Mammary epithelial cell (primary cell): ENCODE data around the gene HIVEP2.

Experiments
- CTCF ChIP-seq, 2 donors: IDR thresholded peaks in 1 of 2; conservative IDR thresholded peaks in 1 of 2; 2 replicates each; pipeline ENCODE4 v1.5.1; 2011 to 2012; ENCODE audit warnings: inconsistent platforms in 2 of 2, low read length in 2 of 2, mild to moderate bottlenecking in 2 of 2, control low read depth in 1 of 2, low read depth in 1 of 2; ENCODE audit not compliant: insufficient read depth in 1 of 2; ENCODE audit errors: extremely low read depth in 1 of 2
- EZH2 ChIP-seq: IDR thresholded peaks from 2 replicates; pipeline ENCODE4 v1.6.1; 2012; ENCODE audit warnings: low read length, inconsistent platforms, borderline replicate concordance

GRCh38 chr6:142965164-142965563 lies 20.2 kb upstream of the HIVEP2 start:
- TF ChIP-seq CTCF (conservative IDR thresholded peaks at IDR 0.05 in 1 of 2, IDR thresholded peaks at IDR 0.05 in 1 of 2; ENCODE audit: extremely low read depth in 1 of 2, insufficient read depth in 1 of 2, low read depth in 1 of 2, low read length in 2 of 2) (no peak), EZH2 (no peak)
